GM12891 (cell line): Measurements from ENCODE around the gene PIGZ.

Source experiments
- PAX5 ChIP-seq: IDR thresholded peaks from 2 replicates; pipeline ENCODE4 v1.6.1; 2011; ENCODE audit warnings: low read length, moderate library complexity, mild to moderate bottlenecking; ENCODE audit not compliant: insufficient read depth, severe bottlenecking
- POLR2A ChIP-seq: IDR thresholded peaks from 2 replicates; pipeline ENCODE4 v1.6.1; 2011; ENCODE audit warnings: low read depth, low read length, control low read depth
- POLR2AphosphoS5 ChIP-seq: IDR thresholded peaks from 2 replicates; pipeline ENCODE4 v1.6.1; 2011; ENCODE audit warnings: low read depth, low read length, control low read depth

- TF ChIP-seq POLR2A (no peak), POLR2AphosphoS5 (no peak), PAX5 (no peak)
Measured at GRCh38 chr3:197006860-197007259, 38.2 kb upstream of the PIGZ start.
